GM21619 (cell line): ENCODE results near the gene OR7A17.

Experiments used
- ATAC-seq: cut with Tn5 transposase; IDR thresholded peaks from one replicate; pipeline ENCODE4 v1.9.1; 2021; ENCODE audit not compliant: unreplicated experiment

The OR7A17 gene

DNA sequence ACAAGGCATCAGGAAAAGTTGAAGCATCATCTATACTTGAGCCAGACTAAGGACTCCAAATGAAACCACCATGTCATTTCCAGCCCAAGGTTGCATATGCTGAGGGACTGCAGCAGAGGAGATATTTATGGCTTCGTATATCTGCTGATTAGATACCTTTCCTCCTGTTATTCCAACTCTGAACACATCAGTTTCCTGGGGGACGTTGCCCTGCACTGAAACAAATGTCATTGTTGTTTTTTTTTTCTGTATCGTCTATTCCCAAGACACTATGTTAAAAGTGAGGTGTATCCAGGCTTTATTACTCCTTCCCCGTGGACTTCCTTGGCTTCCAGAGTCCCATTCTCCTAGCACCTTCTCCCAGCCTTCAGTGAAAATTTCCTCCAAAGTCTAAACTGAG lies at the start of gene OR7A17:
Gene OR7A17, minus strand, starts transcription at position 101 of the 400 bp plus-strand sequence. CDS start 4,777 bp downstream, outside the sequence.
- ATAC-seq = no peak

DNA sequence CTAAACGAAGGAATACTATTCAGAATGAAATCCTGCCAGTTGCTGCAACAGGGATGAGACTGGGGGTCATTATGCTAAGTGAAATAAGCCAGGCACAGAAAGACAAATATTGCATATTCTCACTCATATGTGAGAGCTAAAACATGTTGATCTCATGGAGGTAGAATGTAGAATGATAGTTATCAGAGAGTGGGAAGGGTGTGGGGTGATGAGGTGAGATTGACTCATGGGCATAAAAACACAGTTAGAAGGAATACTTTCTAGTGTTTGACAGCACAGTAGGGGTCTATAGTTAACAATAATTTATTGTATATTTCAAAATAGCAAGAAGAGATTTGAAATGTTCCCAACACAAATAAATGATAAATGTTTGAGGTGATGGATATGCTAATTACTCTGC lies 47.6 kb upstream of the OR7A17 start:
- ATAC-seq = no peak

- no peak for ATAC-seq
Observed at GRCh38 chr19:14916848-14917247, 30.9 kb upstream of the OR7A17 start.

GRCh38 chr19:14915116-14915515 lies 29.2 kb upstream of the OR7A17 start:
- no peak for ATAC-seq

DNA sequence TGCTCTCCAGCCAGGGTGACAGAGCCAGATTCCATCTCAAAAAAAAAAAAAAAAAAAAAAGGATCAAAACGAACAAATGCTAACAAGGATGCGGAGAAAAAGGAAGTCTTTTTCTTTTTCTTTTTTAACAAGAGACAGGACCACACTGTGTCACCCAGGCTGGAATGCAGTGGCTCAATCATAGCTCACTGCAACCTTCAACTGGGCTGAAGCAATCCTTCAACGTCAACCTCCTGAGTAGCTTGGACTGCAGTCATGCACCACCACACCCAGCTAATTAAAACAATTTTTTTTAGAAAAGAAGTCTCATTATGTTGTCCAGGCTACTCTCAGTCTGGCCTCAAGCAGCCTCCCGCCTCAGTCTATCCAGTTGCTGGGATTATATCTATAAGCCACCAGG lies 20.8 kb upstream of the OR7A17 start:
- ATAC-seq = no peak

DNA sequence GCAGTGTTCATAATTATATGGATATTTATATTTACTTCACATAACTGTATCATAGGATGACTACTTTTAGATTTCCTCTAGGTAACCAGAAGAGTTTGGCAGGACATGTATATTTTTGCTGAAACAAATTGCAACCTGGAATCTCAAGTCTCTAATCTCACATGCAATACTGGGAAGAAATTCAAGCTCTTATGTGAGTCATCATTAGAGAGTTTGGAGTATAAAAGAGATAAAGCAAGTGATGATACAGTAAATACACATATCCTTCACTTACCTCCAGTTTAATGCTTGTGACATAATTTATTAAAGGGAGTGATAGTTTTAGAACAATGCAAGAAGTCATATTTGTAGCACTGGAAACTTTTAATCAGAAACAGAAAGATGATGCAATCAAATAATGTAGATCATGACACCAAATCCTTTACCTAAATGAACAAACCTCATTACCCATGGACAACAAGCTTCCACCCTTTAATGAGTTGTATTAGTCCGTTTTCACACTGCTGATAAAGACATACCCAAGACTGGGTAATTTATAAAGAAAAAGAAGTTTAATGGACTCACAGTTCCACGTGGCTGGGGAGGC lies 15.8 kb upstream of the OR7A17 start:
- ATAC-seq = no peak

GRCh38 chr19:14890643-14891379 lies 4.9 kb upstream of the OR7A17 start:
- ATAC-seq = no peak

GRCh38 chr19:14889994-14890642 lies 4.2 kb upstream of the OR7A17 start:
- ATAC-seq = no peak

DNA sequence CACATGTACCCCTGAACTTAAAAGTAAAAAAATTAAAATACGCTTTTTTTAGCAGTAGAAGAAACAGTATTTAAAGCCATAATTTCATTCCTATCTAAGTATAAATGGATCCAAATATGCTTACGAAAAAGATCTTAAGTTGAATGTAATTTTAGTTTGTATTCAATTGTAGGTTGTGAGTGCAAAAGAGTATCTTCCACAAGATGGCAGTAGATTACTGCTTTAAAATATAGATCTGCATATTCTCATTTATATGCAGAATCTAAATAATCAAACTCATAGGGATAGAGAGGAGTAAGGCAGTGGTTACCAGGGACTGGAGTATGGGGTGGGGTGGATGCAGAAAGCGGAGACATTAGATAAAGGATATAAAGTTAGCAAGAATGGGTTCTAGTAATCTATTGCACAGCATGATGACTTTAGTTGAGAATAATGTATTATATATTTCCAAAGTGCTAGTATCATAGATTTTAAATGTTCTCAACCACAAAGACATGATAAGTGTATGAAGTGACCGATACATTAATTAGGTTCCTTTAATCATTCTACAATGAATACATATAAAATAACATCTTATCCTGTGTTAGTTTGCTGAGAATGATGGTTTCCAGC lies 14.2 kb downstream of the OR7A17 start:
- ATAC-seq = no peak

GRCh38 chr19:14868497-14868896 lies 17.4 kb downstream of the OR7A17 start:
- no peak for ATAC-seq

DNA sequence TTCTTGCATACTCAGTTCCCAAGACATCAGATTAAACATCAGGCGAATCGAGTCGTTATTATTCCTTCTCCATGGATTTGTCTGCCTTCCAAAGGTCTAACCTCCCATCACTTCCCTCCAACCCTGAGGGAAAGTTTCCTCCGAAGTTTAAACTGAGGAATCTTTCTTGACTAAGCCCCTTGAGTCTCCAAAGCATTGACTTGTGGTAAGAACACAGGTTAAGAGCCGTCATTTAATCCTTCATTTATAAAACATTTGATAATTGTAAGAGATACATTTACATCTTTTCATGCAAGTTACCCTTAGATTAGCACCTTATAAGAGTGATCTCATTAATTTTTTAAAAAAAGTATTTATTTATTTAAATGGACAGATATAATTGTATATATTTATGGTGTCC lies 37.1 kb downstream of the OR7A17 start, which contains the start of gene OR7A10:
Gene OR7A10, minus strand, starts transcription at position 101 of the 400 bp plus-strand sequence. CDS start 7,045 bp downstream, outside the sequence.
- no peak for ATAC-seq

DNA sequence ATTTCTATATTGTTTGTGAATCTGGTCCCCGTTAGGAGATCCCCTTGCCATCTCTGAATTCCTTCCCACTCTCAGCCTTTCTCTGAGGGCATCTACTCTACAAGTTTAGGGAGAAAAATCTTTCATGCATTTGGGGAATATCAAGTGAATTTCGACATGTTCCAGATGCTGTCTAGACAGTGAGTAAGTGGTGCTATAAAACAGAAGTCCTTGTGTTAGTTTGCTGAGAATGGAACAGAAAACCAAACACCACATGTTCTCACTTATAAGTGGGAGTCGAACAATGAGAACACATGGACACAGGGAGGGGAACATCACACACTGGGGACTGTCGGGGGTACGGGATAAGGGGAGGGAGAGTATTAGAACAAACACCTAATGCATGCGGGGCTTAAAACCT lies 42.4 kb downstream of the OR7A17 start:
- ATAC-seq = no peak

GRCh38 chr19:14843169-14843568 lies 42.8 kb downstream of the OR7A17 start:
- no peak for ATAC-seq

DNA sequence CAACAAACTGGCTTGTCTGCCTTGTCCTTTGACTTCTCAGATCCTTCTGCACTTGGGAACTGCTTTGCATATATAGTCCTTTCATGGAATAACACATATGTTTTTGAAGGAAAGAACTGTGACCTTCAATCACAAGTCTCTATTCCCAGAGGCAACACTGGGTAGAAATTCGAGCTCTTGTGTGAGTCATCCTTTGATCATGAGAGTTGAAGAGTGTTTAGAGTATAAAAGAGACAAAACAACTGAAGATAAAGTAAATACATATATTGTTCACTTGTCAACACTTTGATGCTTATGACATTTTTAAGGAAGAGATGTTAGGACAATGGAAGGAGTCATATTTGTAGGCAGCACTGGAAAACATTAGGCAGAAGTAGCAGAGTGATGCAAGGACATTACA lies 45.7 kb downstream of the OR7A17 start:
- no peak for ATAC-seq

GRCh38 chr19:14837391-14837790 lies 48.5 kb downstream of the OR7A17 start:
- no peak for ATAC-seq

GRCh38 chr19:14835011-14835410 lies 50.9 kb downstream of the OR7A17 start, which contains the start of the genes OR7A5 and OR7C1:
Gene OR7A5, minus strand, starts transcription at chr19:14835185. Its CDS starts 6,944 bp downstream, at chr19:14828241.
Gene OR7C1, minus strand, starts transcription at chr19:14835185. Its CDS starts 35,049 bp downstream, at chr19:14800136.
- no peak for ATAC-seq

GRCh38 chr19:14830702-14831101 lies 55.2 kb downstream of the OR7A17 start:
- ATAC-seq = no peak
